Measurements from ENCODE around the gene FAM241A. TPM values are rescaled to one million over a fixed set of nuclear protein-coding genes. Genes with fewer than 3 reads are reported as not detected.
"Not testable (repeated sequence)": the region's sequence is repeated elsewhere in the genome, so short reads cannot be mapped to it uniquely, and the experiment has no call there.

FAM241A gene
- total RNA-seq, 1 donor from 2014 or later = 6.7 TPM

DNA sequence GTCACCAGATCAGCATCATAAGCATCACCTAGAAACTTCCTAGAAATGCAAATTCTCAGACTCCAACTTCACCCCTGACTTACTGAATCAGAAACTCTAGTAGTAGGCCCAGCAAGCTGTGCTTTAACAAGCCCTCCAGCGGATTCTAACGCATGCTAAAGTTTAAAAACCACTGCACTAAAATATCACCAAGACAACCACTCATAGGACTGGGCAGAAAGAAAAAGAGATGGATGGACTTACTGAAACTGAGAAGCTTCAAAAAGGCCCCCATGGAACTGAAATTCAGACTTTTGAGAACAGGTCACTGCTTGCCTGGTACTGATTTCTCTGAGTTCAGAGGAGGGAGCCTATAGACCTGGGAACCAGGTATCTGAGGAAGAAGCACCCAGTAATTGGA, 40.1 kb downstream of the FAM241A start:
- H3K4me1 Mint-ChIP-seq (ENCODE audit: low read depth) = peaks cover 42% of the 10 kb centered on the region
- DNase-seq (ENCODE audit: low spot score) = no peak
- H3K4me3 Mint-ChIP-seq = no peak overlapping the region
- no peaks in the 10 kb centered on the region for H3K9me3 Mint-ChIP-seq
- no peaks in the 10 kb centered on the region for H3K27me3 Mint-ChIP-seq (ENCODE audit: insufficient read depth)
- H3K27ac Mint-ChIP-seq = no peak overlapping the region
- H3K36me3 Mint-ChIP-seq (ENCODE audit: low read depth) = peaks cover 18% of the 10 kb centered on the region
- intact Hi-C loops (cut with micrococcal nuclease) = loop anchor here (2.0 kb wide), 1 partner anchor 67 kb away; no protein-coding TSS in a partner anchor

DNA sequence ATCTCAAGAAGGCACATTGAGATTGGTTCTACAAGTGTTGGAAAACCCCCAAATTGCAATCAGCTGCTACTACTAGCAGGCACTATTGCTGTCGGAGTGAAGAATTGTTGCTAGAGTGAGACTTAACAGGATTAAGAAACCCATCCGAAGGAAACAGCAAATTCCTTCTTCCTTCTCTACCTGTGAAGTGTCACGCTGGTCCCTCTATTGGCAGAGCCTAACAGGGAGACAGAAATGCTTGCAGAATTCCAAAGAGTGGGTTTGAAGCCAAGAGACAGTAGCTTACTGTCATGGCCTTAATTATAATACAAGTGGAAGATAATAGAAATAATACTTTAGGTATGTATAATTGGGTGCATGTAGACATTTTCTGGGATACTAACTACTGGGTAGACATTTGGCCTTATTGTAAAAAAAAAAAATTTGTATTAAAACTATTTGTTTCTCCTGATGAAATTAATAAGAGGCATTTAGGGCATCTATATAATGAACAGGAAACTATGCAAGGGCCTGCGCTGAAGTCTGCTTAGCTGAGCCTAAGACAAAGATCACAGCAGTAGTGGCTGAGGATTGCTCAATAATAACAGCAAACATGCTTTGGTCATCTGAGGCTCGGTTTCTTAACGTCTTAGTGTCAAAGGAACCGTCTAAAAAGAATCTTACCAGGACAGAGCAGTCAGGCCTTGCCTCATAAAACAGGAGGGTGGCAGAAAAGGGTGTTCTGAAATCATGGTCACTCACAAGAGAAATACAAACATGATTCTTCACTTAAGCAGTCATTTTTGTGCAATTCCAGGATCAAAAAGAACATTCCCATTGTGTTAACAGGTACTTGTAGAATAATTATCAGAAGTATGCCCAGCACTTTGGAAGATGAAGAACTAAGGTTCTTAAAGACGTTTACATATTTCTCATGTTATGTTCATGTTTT, 40.8 kb downstream of the FAM241A start:
- no peaks in the 10 kb centered on the region for H3K27me3 Mint-ChIP-seq (ENCODE audit: insufficient read depth)
- H3K4me3 Mint-ChIP-seq = no peak overlapping the region
- peaks cover 40% of the 10 kb centered on the region for H3K4me1 Mint-ChIP-seq (ENCODE audit: low read depth)
- no peak for DNase-seq (ENCODE audit: low spot score)
- H3K27ac Mint-ChIP-seq = no peak overlapping the region
- H3K9me3 Mint-ChIP-seq = no peaks in the 10 kb centered on the region
- intact Hi-C loops (cut with micrococcal nuclease) = loop anchor here (2.0 kb wide), 1 partner anchor 67 kb away; no protein-coding TSS in a partner anchor
- peaks cover 20% of the 10 kb centered on the region for H3K36me3 Mint-ChIP-seq (ENCODE audit: low read depth)

DNA sequence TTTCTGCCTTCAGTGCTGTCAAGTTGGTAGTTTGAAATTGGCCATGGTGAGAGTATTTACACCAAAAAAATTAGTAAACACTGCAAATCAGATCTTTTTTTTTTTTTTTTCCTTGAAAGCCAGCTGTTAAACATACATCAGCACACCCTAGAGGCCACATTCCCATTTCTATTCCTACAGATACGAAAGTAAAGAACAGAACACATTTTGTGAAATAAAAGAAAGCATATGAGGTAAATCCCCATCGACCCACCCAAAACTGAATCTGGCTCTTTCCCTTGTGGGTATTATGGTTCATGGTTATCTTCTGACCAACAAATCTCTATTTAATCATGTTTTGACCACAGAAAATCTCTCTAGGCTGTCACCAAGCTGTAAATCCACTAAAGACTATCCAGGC, 44.5 kb downstream of the FAM241A start:
- intact Hi-C loops (cut with micrococcal nuclease) = no loop called here
- H3K36me3 Mint-ChIP-seq (ENCODE audit: low read depth) = peaks cover 17% of the 10 kb centered on the region
- H3K9me3 Mint-ChIP-seq = no peaks in the 10 kb centered on the region

DNA sequence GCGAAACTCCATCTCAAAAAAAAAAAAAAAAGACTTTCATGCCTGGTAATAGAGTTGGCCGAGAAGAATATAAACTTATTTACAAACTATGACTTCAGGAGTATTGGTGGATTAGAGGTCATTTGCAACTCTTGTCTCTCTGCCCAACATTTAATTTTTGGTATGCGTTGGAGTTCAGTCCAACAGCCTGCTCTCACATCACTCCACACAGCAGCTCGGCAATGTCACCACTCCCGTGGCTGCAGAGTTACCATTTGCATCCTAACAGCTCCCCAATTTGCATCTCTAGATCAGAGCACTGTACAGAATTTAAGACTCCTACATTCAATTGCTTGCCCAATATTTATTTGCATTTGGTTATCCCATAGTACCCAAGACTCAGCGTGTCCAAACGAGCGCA, 45.4 kb downstream of the FAM241A start:
- Mint-ChIP-seq H3K4me3 (no peak overlapping the region), H3K9me3 (no peaks in the 10 kb centered on the region), H3K27ac (no peak overlapping the region), H3K4me1 (ENCODE audit: low read depth) (peaks cover 6% of the 10 kb centered on the region), H3K27me3 (ENCODE audit: insufficient read depth) (no peaks in the 10 kb centered on the region), H3K36me3 (ENCODE audit: low read depth) (peaks cover 20% of the 10 kb centered on the region)
- intact Hi-C loops (cut with micrococcal nuclease) = no loop called here
- no peak for DNase-seq (ENCODE audit: low spot score)

More for the DNA sequence above, 44.5 kb downstream of the FAM241A start:
- H3K4me1 Mint-ChIP-seq (ENCODE audit: low read depth) = peaks cover 11% of the 10 kb centered on the region
- H3K27me3 Mint-ChIP-seq (ENCODE audit: insufficient read depth) = no peaks in the 10 kb centered on the region
- DNase-seq (ENCODE audit: low spot score) = no peak
- no peak overlapping the region for H3K27ac Mint-ChIP-seq
- H3K4me3 Mint-ChIP-seq = no peak overlapping the region

DNA sequence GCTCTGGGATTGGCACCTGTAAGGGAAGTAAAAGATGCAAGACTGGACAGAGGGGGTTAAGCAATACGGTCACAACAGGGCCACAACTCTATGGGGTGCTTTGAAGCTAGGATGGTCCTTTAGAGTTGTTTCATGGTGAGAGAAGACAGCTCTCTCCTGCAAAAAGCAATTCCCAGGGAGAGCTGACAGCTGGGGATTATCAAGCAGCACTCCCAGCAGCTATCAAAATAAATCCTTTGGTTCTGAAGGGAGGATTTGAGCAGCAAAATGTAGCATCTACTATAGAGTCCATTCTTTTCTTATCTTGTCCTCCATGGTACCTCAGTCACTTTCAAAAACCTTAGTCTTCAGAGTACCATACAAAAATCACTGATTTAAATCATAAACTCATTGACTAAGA, 51.2 kb downstream of the FAM241A start:
- intact Hi-C loops (cut with micrococcal nuclease) = no loop called here
- no peak overlapping the region for H3K4me3 Mint-ChIP-seq
- H3K27ac Mint-ChIP-seq = no peak overlapping the region
- H3K36me3 Mint-ChIP-seq (ENCODE audit: low read depth) = peaks cover 5% of the 10 kb centered on the region
- peaks cover 19% of the 10 kb centered on the region for H3K4me1 Mint-ChIP-seq (ENCODE audit: low read depth)
- no peak for DNase-seq (ENCODE audit: low spot score)
- H3K27me3 Mint-ChIP-seq (ENCODE audit: insufficient read depth) = peaks cover 2% of the 10 kb centered on the region
- no peaks in the 10 kb centered on the region for H3K9me3 Mint-ChIP-seq

DNA sequence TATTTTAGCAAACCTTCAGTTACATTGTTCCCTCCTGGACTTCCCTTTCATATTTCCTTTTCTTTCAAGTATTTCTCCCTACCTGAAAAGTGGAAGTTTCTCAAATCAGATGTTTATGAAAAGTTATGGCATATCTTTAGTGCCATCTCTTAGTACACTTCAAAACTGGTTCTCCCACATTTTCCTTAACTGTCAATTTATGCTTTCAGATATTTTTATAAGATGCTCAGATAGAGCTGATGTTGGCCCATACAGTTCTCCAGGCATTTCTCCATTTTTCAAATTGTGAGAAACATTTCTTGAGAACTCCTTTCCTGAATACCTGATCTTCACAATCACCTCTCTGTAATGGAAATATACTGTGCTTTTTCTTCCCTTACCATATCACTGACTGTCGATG, 53.8 kb downstream of the FAM241A start:
- Mint-ChIP-seq H3K27me3 (ENCODE audit: insufficient read depth) (peaks cover 2% of the 10 kb centered on the region), H3K4me3 (no peak overlapping the region), H3K27ac (peak overlapping the region; percentile 11), H3K4me1 (ENCODE audit: low read depth) (peaks cover 19% of the 10 kb centered on the region), H3K9me3 (no peaks in the 10 kb centered on the region), H3K36me3 (ENCODE audit: low read depth) (peaks cover 4% of the 10 kb centered on the region)
- intact Hi-C loops (cut with micrococcal nuclease) = loop anchor here (1.0 kb wide), 7 partner anchors 15 to 89 kb away; partner anchors contain the start of gene AP1AR
- DNase-seq (ENCODE audit: low spot score) = no peak

DNA sequence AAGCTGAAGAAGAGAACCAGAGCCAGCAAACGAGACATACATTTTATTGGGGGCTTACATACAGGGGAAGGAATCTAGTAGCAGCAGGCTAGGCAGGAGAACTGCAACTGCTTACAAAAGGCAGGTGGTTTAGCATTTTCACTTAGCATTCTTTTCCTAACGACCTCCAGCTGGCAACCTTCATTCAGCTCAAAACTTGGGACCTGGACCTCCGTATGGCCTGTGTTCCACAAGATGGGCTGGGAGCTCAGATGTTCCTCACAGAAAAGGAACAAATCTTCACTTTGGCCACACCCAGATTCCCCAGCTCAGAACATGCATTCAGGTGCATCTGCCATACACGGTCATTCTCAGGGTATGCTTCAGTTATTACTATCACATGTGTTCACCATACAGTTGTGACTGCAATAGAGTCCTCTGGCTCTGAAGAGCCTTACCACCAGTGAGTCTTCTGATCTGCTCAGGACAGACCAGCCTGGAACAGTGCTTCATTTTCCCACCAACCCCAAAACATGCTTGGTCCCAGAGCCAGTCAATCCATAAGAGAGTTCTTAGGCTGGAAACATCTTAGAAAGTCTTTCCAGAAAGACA, 56.8 kb downstream of the FAM241A start:
- no peaks in the 10 kb centered on the region for H3K36me3 Mint-ChIP-seq (ENCODE audit: low read depth)
- H3K27ac Mint-ChIP-seq = no peak overlapping the region
- no peak for DNase-seq (ENCODE audit: low spot score)
- H3K4me3 Mint-ChIP-seq = no peak overlapping the region
- H3K4me1 Mint-ChIP-seq (ENCODE audit: low read depth) = peaks cover 19% of the 10 kb centered on the region
- H3K27me3 Mint-ChIP-seq (ENCODE audit: insufficient read depth) = no peaks in the 10 kb centered on the region
- intact Hi-C loops (cut with micrococcal nuclease) = no loop called here
- no peaks in the 10 kb centered on the region for H3K9me3 Mint-ChIP-seq

DNA sequence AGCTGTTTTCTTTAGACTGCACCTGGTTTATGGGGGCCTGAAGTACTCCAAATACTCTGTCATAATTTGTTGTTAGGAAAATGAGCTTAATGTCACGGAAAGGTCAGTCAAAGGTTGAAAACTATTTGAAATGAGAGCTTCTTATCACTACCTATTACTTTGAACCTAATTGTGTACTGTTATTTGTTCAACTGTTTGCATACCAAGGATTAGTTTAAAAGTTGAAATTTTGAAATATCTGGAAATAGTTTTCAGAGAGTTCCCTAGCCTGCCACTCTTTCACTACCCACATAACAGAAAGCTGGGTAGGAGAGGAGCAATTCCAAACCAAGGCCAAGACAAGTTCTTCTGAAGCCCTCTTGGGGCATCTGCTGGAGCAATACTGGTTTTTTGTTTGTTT, 58.3 kb downstream of the FAM241A start:
- Mint-ChIP-seq H3K27ac (no peak overlapping the region), H3K27me3 (ENCODE audit: insufficient read depth) (no peaks in the 10 kb centered on the region), H3K4me3 (no peak overlapping the region), H3K36me3 (ENCODE audit: low read depth) (no peaks in the 10 kb centered on the region), H3K9me3 (no peaks in the 10 kb centered on the region), H3K4me1 (ENCODE audit: low read depth) (peaks cover 19% of the 10 kb centered on the region)
- intact Hi-C loops (cut with micrococcal nuclease) = no loop called here
- no peak for DNase-seq (ENCODE audit: low spot score)

DNA sequence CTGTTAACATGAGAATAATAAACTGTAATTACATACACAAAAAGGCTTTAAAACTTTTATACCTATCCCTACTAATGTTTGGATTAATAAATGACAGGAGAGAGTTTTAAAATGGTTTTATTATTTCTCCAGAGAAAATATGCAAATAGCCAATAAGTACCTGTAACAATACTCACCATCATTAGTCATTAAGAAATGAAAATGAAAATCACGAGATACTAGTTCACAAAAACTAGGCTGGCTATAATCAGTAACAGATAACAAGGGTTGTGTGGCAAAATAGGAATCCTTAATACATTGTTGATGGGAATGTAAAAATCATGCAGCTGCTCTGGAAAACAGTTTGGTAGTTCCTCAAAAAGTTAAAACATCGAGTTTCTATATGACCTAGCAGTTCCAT, 61.2 kb downstream of the FAM241A start:
- no peaks in the 10 kb centered on the region for H3K27me3 Mint-ChIP-seq (ENCODE audit: insufficient read depth)
- H3K27ac Mint-ChIP-seq = no peak overlapping the region
- DNase-seq (ENCODE audit: low spot score) = no peak
- intact Hi-C loops (cut with micrococcal nuclease) = no loop called here
- no peaks in the 10 kb centered on the region for H3K9me3 Mint-ChIP-seq
- no peaks in the 10 kb centered on the region for H3K4me1 Mint-ChIP-seq (ENCODE audit: low read depth)
- H3K4me3 Mint-ChIP-seq = no peak overlapping the region
- no peaks in the 10 kb centered on the region for H3K36me3 Mint-ChIP-seq (ENCODE audit: low read depth)

DNA sequence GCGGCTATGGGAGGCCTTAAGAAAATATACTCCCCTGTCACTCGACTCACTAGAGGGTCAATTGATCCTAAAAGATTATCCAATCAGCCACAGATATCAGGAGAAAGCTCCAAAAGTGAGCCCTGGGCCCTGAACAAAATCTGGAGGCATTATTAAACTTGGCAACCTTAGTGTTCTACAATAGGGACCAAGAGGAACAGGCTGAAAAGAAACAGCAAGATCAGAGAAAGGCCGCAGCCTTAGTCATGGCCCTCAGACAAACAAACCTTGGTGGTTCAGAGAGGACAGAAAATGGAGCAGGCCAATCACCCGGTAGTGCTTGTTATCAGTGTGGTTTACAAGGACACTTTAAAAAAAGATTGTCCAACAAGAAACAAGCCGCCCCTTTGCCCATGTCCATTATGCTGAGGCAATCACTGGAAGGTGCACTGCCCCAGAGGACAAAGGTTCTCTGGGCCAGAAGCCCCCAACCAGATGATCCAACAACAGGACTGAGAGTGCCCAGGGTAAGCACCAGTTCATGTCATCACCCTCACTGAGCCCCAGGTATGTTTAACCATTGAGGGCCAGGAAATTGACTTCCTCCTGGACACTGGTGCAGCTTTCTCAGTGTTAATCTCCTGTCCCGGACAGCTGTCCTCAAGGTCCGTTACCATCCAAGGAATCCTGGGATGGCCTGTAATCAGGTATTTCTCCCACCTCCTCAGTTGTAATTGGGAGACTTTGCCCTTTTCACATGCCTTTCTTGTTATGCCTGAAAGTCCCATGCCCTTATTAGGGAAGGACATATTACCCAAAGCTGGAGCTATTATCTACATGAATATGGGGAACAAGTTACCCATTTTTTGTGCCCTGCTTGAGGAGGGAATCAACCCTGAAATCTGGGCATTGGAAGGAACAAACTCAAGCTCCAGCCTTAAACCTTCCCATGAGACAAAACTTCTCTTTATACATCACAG, 63.2 kb downstream of the FAM241A start:
- H3K4me1 Mint-ChIP-seq (ENCODE audit: low read depth); DNase-seq (ENCODE audit: low spot score): not testable (repeated sequence)

DNA sequence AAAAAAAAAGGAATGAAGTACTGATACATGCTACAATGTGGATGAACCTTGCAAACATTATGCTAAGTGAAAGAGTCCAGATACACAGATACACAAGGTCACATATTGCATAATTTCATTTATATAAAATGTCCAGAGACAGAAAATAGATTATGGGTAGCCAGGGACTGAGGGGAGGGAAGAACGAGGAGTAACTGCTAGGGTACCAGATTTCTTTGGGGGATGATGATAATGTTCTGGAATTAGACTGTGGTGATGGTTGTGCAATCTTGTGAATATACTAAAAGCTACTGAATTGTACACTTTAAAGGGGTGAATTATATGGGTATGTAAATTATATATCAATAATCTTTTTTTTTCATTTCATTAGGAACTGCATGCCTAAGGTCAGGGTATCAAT, 65.5 kb downstream of the FAM241A start:
- intact Hi-C loops (cut with micrococcal nuclease) = no loop called here
- Mint-ChIP-seq H3K9me3 (no peaks in the 10 kb centered on the region), H3K27me3 (ENCODE audit: insufficient read depth) (no peaks in the 10 kb centered on the region)

More for the DNA sequence above, 63.2 kb downstream of the FAM241A start:
- H3K27me3 Mint-ChIP-seq (ENCODE audit: insufficient read depth); intact Hi-C loops (cut with micrococcal nuclease); H3K9me3 Mint-ChIP-seq; H3K27ac Mint-ChIP-seq; H3K36me3 Mint-ChIP-seq (ENCODE audit: low read depth); H3K4me3 Mint-ChIP-seq: not testable (repeated sequence)

DNA sequence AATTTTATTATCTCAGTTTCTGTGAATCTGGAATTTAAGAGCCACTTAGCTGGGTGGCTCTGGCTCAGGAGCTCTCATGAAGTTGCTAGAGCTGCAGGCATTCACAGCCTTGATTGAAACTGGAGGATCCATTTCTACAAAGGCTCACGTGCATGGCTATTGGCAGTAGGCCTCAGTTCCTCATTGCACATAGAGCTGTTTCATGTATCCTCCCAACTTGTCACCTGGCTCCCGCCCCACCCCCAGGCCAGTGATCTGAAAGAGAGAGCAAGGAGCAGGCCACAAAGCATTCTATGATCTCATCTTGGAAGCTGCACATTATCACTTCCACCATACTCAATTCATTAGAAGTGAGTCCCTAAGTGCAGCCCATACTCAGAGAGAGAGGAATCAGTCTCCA, 67.8 kb downstream of the FAM241A start:
- H3K4me1 Mint-ChIP-seq (ENCODE audit: low read depth) = peaks cover 9% of the 10 kb centered on the region
- H3K9me3 Mint-ChIP-seq = no peaks in the 10 kb centered on the region
- no peaks in the 10 kb centered on the region for H3K27me3 Mint-ChIP-seq (ENCODE audit: insufficient read depth)
- no peaks in the 10 kb centered on the region for H3K36me3 Mint-ChIP-seq (ENCODE audit: low read depth)
- intact Hi-C loops (cut with micrococcal nuclease) = no loop called here
- no peak overlapping the region for H3K4me3 Mint-ChIP-seq
- DNase-seq (ENCODE audit: low spot score) = no peak
- H3K27ac Mint-ChIP-seq = no peak overlapping the region

More for the DNA sequence above, 65.5 kb downstream of the FAM241A start:
- Mint-ChIP-seq H3K4me3 (no peak overlapping the region), H3K4me1 (ENCODE audit: low read depth) (peaks cover 9% of the 10 kb centered on the region), H3K36me3 (ENCODE audit: low read depth) (no peaks in the 10 kb centered on the region), H3K27ac (no peak overlapping the region)
- DNase-seq (ENCODE audit: low spot score) = no peak
